Prostate gland (tissue), 2 donors: Measurements from ENCODE around the gene RBM12.

Source experiments
- POLR2A ChIP-seq: fragments of 450-650 bp; IDR thresholded peaks from one replicate; pipeline ENCODE4 v1.6.1; 2016; ENCODE audit warnings: antibody characterized with exemption, mild to moderate bottlenecking
- POLR2AphosphoS5 ChIP-seq: sonication (generic); formaldehyde crosslinking; IDR thresholded peaks from one replicate; pipeline ENCODE4 v1.6.1; 2017; ENCODE audit warnings: antibody characterized with exemption
- TF ChIP-seq, protein P1 (sequence below), 4 experiments: fragments of 200-600 bp in 2 of 4; fragments of 450-650 bp in 2 of 4; sonication (generic) in 2 of 4; IDR thresholded peaks; 1 replicate in 3 of 4; 2 replicates in 1 of 4; pipeline ENCODE4 v1.5.1; 2016 to 2019; ENCODE audit warnings: antibody characterized with exemption in 4 of 4, mild to moderate bottlenecking in 2 of 4, moderate library complexity in 2 of 4

DNA sequence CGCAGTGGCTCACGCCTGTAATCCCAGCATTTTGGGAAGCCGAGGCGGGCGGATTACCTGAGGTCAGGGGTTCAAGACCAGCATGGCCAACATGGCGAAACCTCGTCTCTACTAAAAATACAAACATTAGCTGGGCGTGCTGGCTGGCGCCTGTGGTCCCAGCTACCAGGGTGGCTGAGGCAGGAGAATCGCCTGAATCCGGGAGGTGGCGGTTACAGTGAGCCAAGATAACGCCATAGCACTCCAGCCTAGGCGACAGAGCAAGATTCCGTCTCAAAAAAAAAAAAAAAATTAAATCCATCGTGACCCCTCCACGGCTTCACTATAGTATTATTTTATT, 1.2 kb upstream of the RBM12 start:
- TF ChIP-seq, protein P1, sequence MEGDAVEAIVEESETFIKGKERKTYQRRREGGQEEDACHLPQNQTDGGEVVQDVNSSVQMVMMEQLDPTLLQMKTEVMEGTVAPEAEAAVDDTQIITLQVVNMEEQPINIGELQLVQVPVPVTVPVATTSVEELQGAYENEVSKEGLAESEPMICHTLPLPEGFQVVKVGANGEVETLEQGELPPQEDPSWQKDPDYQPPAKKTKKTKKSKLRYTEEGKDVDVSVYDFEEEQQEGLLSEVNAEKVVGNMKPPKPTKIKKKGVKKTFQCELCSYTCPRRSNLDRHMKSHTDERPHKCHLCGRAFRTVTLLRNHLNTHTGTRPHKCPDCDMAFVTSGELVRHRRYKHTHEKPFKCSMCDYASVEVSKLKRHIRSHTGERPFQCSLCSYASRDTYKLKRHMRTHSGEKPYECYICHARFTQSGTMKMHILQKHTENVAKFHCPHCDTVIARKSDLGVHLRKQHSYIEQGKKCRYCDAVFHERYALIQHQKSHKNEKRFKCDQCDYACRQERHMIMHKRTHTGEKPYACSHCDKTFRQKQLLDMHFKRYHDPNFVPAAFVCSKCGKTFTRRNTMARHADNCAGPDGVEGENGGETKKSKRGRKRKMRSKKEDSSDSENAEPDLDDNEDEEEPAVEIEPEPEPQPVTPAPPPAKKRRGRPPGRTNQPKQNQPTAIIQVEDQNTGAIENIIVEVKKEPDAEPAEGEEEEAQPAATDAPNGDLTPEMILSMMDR (IDR thresholded peaks at IDR 0.05) = no peak
- TF ChIP-seq POLR2A (no peak), POLR2AphosphoS5 (no peak)
